HG03575 (cell line): ENCODE measurements around the gene SLC45A1.

ENCODE experiments used
- ATAC-seq: cut with Tn5 transposase; IDR thresholded peaks from one replicate; pipeline ENCODE4 v1.9.1; 2021; ENCODE audit not compliant: unreplicated experiment, insufficient number of reproducible peaks, low FRiP score; ENCODE audit errors: extremely low read depth

Gene SLC45A1

DNA sequence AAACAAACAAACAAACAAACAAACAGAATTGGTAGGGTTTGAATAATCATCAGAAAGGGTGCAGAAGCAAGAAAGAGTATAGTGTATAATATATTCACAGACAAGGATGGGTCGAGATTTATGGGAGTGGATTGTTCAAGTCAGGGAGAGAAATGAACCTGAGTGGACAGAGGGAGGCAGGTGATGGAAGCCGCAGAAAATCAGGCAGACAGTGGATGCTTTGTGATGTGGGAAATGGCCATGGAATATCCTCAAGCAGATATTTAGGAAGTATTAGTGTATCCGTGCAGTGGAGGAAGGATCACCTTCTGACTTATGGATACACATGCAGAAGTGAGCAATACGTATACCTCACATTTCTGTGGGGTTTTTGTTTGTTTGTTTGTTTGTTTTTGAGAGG is 14.0 kb upstream of the SLC45A1 start:
- no peak for ATAC-seq

DNA sequence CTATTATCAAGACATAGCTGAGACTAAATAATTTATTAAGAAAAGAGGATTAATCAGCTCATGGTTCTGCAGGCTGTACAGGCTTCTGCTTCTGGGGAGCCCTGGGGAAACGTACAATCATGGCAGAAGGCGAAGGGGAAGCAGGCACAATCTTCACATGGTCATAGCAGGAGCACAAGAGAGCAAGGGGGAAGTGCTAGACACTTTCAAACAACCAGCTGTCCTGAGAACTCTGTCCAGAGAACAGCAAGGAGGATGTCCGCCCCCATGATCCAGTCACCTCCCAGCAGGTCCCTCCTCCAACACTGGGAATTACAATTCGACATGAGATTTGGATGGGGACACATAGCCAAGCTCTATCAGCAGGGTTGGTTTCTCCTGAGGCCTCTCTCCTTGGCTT is 10.3 kb upstream of the SLC45A1 start:
- no peak for ATAC-seq

DNA sequence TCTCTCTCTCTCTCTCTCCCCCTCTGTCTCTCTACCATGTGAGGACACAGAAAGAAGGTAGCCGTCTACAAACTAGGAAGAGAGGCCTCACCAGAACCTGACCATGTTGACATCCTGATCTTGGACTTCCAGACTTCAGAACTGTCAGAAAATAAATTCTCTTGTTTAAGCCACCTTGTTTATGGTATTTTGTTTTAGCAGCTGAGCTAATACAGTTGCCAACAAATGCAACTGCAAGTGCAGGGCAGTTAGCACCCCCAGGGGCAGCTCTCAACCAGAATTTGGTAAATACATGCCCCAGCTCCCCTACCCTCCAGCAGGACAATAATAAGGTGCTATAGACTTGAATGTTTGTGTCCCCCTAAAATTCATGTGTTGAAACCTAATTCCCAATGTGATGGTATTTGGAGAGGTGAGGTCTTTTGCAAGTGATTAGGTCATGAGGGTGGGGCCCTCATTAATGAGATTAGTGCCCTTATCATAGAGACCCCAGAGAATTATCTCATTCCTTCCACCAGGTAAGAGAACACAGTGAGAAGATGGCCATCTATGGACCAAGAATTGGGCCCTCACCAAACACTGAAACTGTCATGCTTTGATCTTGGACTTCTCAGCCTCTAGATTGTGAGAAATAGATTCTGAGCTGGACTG is 6.7 kb upstream of the SLC45A1 start:
- ATAC-seq = no peak

DNA sequence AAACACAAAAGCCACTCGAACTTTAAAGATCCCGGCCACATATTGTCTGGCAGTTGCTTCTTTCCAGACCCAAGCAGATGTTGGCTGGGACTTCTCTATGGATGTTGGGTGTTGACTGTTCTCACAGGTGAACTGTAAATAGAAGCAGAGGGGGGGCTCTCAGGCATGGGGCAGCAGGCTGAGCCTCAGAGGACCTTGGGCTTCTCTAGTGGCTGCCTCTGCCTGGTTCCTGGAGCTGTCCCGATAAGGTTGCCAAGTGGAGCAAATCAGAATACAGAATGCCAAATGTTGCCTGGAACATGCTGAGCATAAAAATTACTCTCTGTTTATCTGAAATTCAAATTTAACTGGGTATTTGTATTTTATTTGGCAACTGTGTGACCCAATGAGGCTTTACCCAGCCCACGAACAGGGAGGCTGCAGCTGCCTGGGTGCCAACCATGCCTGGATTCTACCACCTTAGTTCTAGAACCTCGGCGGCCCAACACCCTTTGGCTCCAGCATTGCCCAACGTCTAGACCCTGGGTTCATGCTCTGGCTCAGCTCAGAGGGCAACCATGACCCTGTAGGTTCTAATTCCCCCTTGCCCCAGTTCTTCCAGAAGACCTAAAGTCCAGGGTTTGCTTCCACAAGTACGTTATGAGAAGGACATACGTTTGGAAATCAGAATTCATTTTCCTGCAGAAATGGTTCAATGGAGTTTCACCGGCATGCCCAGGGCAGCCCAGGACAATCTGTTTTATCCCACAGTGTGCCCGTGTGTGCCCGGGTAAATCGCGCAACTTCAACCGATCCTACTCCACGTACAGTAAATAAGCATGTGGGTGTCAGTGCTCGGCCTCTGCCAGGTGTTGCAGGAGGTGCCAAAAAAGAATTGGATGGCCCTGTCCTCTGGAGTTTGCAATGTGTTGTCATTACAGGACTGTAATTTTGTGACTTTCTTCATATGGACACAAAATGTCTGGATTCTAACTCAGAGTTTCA is 5.4 kb upstream of the SLC45A1 start:
- ATAC-seq = no peak

DNA sequence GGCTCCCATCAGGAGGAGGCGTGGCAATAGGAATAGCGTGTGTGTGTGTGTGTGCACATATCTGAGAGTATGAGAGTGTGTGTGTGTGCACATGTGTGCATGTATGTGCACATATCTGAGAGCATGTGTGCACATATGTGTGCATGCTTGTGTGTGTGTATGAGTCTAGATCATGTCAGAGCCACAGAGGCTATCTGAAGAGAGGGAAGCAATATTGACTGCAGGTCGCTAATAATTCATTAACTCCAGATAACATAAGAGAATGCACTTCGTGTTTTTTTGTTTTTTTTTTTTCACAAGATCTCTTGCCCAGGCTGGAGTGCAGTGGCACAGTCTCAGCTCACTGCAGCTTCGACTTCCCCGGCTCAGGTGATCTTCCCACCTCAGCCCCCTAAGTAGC is 4.7 kb upstream of the SLC45A1 start:
- no peak for ATAC-seq

DNA sequence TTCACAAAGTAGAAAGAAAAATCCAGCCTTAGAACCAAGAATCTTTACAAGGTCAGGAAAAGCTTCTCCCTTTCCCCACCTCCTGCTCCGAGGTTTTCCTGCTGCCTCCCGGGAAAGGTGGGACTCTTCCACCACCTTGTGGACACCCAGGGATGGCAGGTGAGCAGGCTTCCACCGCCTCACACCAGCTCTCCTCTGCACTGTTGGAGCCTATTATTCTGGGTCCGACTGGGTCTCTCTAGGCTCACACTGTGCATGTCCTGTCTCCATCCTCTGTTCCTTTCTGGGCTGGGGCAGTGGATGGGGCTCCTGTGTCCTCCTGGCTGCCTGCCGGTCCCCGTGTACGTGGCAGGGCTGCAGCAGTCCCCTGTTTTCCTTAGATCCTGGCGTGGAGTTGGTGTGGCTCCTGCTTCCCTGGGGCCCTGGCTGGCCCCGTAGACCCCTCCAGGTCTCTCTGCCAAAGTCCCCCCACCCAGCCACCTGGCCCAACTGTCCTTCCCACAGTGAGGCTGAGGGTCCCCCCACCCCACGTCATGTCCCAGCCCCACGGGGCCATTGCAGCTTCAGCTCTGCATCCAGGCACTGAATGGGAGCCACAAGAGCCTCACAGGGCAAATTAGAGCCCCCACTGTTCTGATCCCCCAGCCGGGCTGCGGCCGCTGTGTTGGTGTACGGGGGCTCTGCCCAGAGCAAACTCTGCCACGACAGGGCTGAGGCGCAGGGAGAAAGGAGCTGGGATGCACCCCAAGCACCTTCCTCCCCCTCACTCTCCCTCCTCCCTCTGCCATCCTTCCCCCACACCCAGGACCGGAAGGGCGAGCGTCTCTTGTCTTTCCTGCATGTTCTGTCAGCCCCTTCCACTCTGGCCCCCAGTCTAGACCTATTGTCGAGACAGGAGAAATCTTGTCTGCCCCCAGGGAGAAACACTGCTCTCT is 3.3 kb upstream of the SLC45A1 start:
- no peak for ATAC-seq

DNA sequence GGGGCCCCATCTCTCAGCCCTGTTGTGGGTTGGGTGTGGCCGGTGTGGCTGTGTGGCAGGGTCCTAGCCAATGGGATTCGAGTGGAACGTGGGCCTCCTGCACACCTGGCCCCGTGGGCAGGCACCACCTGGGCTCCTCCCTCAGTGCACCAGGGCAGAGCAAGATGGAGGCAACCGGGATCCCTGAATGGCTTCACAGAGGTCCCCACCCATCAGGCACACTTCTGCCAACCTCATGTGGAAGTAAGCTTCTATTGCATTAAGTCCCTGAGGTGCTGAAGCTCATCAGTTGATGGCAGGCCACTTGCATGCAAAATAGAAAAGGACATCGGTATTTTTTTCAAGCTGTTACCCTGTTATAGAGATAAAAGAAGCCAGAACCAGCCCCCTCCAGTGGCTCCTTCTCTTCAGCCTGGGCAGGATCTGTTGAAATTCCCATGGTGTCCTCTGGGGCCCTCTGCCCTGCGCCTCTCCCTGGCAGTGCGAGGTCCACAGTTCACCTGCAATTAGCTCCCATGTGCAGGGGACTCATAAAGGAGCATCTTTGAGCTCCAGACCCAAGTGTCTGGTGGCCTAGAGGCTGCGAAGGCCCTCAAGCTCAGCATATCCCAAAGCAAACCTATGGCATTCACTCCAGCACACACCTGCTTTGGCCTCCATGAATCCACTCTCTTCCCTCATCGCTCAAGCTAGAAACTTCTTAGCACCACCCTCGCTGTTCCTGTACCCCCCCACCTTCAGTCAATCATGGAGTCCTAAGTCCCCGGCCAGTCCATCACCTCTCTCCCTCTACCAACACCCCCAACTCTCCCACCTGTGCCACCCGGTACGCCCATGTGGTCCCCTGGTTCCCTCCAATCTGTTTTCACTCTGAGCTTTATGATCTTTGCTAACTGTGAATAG is 2.1 kb upstream of the SLC45A1 start:
- ATAC-seq = no peak

DNA sequence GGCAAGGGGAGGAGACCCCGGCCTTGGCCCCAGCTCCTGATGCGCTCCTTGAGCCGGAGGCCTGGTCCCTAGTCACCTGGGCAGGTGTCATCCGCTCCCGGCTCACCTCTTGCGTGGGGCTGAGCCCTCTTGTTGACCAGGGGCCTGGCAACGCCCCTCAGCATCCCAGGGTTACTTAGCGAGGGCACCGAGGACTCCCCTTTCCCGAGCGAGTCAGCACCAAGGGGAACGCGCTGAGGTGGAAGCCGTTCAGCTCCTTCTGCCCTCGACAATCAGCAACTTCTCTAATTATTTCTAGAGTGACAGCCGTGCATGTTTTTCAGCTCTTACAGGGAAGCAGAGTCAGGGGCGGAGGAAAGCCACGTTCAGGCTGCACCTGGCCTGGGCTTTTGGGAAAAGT is 522 bp downstream of the SLC45A1 start:
- ATAC-seq = no peak

DNA sequence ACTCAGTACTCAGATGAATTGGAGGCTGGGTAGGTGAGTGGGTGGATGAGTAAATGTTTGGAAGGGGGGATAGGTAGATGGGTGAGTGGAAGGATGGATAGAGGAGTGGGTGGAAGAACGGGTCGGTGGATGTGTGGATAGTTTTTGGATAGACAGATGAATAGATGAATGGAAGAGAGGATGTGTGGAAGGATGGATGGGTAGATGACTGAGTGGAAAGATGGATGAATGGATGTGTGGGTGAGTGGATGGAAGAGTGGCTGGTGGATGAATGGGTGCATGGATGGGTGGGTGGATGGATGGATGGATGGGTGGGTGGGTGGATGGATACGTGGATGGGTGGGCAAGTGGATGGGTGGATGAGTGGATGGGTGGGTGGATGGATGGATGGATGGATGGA is 3.7 kb downstream of the SLC45A1 start:
- no peak for ATAC-seq

DNA sequence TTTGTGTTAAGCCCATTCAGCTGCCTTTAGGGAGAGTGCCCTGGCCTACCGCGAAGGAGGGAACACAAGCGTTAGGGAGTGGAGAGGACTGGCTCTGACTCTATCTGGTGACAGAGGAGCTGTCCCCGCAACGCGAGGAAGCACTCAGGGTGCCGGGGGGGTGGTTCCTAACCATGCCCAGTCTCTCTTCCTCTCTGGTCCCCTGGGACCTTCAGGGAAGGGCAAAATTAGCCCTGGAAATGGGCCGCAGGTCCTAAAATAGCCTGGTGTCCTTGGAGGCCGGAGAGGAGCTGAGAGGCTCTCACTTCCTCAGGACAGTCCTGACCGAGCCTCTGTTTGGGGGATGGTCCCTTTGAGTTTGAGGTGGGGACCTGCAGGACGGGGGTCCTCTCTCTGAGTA is 5.8 kb downstream of the SLC45A1 start:
- no peak for ATAC-seq

DNA sequence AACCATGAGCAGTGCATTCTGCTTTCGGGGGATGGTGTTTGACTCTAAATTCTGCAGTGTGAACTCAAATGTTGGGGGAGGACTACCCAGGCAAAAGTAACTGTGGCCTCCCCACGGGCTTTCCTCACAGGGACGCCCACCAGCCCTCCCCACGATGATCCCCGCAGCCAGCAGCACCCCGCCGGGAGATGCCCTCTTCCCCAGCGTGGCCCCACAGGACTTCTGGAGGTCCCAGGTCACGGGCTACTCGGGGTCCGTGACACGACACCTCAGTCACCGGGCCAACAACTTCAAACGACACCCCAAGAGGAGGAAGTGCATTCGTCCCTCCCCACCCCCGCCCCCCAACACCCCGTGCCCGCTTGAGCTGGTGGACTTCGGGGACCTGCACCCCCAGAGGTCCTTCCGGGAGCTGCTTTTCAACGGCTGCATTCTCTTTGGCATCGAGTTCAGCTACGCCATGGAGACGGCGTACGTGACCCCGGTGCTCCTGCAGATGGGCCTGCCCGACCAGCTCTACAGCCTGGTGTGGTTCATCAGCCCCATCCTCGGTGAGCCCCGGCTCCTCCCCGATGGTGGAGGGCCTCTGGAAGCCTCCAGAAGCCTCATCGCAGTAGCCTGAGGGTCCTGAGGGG is 6.4 kb downstream of the SLC45A1 start:
- no peak for ATAC-seq

DNA sequence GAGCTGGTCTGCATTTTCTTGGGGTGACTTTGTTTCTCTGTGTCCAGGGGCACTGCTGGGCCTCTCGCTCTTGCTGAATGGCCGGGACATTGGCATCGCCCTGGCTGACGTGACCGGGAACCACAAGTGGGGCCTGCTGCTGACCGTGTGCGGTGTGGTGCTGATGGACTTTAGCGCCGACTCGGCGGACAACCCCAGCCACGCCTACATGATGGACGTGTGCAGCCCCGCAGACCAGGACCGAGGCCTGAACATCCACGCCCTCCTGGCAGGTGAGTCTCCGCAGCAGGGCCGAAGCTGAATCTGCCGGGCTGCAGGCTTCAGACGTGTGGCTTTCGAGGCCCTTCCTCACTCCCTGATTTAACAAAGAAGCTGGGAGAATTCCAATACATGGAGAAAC is 7.9 kb downstream of the SLC45A1 start:
- ATAC-seq = no peak

DNA sequence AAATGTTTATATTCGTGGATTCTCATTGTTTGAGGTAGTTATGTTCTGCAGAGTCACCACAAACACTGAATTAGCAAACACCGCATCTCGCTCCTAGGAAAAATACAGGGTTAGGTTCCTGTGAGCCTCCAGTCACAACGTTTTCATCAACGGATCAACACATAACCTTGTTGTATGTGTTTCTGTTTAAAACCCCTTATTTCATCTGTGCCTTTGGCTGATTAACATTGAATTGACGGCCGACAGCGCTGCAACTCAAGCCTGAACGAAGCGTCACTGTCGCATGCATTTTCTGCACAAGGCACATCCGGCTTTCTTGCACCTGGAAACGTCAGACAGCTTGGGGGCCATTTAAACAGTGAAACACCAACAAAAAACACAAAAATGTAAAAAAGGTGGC is 8.4 kb downstream of the SLC45A1 start:
- no peak for ATAC-seq

DNA sequence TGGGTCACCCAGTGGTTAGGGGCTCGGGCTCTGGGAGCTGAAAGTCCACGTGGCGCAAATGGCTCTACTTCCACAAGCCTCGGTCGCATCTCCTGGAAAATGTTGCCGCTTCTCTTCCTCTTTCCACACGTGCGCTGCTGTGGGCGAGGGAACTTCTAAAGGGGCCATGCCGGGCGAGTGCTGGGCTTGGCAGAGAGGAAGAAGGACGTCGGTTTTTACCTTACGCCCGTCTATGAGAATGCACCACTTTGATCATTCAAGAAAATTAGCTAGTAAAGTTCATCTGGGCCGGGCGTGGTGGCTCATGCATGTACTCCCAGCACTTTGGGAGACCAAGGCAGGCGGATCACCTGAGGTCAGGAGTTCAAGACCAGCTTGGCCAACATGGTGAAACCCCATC is 10.4 kb downstream of the SLC45A1 start:
- no peak for ATAC-seq

DNA sequence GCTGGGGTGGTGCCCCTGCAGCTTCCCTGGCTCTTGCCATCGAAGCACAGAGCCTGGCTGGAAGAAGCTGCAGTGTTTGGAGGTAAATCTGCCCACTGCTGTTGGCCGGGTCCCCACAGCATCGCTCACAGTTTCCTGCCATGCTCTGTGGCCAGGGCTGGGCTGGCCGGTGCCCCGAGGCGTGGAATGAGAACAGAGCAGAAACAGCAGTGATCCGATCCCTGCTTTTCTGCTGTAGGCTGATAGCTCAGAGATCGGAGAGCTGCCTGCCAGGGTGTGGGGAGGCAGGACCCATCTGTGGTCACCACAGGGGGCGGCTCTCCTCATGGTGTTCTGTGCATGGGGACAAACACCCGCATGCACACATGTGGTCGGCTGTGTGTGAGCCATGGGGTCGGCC is 11.5 kb downstream of the SLC45A1 start:
- no peak for ATAC-seq

DNA sequence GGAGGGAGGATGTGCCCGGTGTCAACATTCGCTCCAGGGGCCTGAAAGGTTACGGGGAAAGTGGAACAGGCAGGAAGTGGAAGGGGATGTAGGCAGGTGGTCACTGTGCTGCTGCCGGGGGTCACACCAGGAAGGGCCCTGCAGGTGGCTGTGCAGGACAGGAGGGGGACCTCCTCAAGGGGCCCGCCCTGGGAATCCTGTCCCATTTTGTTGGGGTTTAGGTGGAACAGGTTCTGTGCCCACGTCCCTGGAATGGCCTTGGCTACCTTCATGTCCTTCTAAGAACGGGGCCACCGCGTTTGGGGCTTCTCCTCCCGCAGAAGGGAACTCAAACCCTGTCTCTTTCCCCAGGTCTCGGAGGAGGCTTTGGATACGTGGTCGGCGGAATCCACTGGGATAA is 11.9 kb downstream of the SLC45A1 start:
- ATAC-seq = no peak

DNA sequence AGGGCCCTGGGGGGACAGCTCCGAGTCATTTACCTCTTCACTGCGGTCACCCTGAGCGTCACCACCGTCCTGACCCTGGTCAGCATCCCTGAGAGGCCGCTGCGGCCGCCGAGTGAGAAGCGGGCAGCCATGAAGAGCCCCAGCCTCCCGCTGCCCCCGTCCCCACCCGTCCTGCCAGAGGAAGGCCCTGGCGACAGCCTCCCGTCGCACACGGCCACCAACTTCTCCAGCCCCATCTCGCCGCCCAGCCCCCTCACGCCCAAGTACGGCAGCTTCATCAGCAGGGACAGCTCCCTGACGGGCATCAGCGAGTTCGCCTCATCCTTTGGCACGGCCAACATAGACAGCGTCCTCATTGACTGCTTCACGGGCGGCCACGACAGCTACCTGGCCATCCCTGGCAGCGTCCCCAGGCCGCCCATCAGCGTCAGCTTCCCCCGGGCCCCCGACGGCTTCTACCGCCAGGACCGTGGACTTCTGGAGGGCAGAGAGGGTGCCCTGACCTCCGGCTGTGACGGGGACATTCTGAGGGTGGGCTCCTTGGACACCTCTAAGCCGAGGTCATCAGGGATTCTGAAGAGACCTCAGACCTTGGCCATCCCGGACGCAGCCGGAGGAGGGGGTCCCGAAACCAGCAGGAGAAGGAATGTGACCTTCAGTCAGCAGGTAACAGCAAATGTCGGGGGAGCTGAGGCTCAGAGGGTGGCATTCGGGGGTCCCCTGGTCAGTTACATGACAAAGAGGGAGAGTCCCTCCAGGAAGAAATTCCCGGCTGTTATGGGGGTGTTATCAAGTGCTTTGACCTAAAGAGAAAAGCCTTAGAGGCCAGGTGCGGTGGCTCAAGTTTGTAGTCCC is 12.6 kb downstream of the SLC45A1 start:
- ATAC-seq = no peak
